WERI-Rb-1 (cell line): ENCODE data around the gene TOMM22.
A peak's percentile ranks its signal among the peaks of the same experiment; 100 is the strongest.

ENCODE experiments used
- DNase-seq: peaks from one replicate; pipeline ENCODE4 v3.0.0-alpha.2; 2020
- H3K27ac ChIP-seq: fragments of 250-450 bp; sonication (Bioruptor Pico); 2 replicates; pipeline ENCODE4 v1.5.1; 2020; ENCODE audit warnings: mild to moderate bottlenecking, moderate library complexity
- H3K27me3 ChIP-seq: fragments of 250-450 bp; sonication (Bioruptor Pico); 2 replicates; pipeline ENCODE4 v1.5.1; 2021; ENCODE audit warnings: mild to moderate bottlenecking, low read depth, moderate library complexity; ENCODE audit not compliant: insufficient read depth, severe bottlenecking
- H3K36me3 ChIP-seq: fragments of 250-450 bp; sonication (Bioruptor Pico); 2 replicates; pipeline ENCODE4 v1.5.1; 2020; ENCODE audit warnings: mild to moderate bottlenecking, moderate library complexity
- H3K4me3 ChIP-seq: 2 replicates; pipeline ENCODE4 v1.5.1; 2011; ENCODE audit warnings: low read depth, mild to moderate bottlenecking, control low read depth, low read length
- H3K9me3 ChIP-seq: fragments of 250-450 bp; sonication (Bioruptor Pico); 2 replicates; pipeline ENCODE4 v1.5.1; 2021; ENCODE audit warnings: mild to moderate bottlenecking, moderate library complexity; ENCODE audit not compliant: severe bottlenecking
- CTCF ChIP-seq: IDR thresholded peaks from 2 replicates; pipeline ENCODE4 v1.5.1; 2011; ENCODE audit warnings: low read depth, mild to moderate bottlenecking, control low read depth, inconsistent platforms, low read length

Gene TOMM22

GRCh38 chr22:38700789-38701628 lies 19.3 kb downstream of the TOMM22 start, which contains the start of gene JOSD1:
Gene JOSD1, minus strand, starts transcription at chr22:38700943. Its CDS starts 956 bp downstream, at chr22:38699987.
- peaks cover 30% of the 10 kb centered on the region for H3K36me3 ChIP-seq
- H3K9me3 ChIP-seq, result no peaks in the 10 kb centered on the region
- no peaks in the 10 kb centered on the region for H3K27me3 ChIP-seq
- DNase-seq, result peak; percentile 94
- peak within 1 kb of the TSS; percentile 73 for H3K4me3 ChIP-seq
- TF ChIP-seq CTCF, result no peak
- H3K27ac ChIP-seq, result peak within 1 kb of the TSS; percentile 90

- no peaks in the 10 kb centered on the region for H3K27me3 ChIP-seq
- peaks cover 30% of the 10 kb centered on the region for H3K36me3 ChIP-seq
- no peak for DNase-seq
- peak overlapping the region; percentile 31 for H3K4me3 ChIP-seq
- H3K9me3 ChIP-seq, result no peaks in the 10 kb centered on the region
- peak overlapping the region; percentile 90 for H3K27ac ChIP-seq
- no peak for TF ChIP-seq CTCF
These were observed 23.0 kb downstream of the TOMM22 start for GRCh38 chr22:38704654-38705234.

DNA sequence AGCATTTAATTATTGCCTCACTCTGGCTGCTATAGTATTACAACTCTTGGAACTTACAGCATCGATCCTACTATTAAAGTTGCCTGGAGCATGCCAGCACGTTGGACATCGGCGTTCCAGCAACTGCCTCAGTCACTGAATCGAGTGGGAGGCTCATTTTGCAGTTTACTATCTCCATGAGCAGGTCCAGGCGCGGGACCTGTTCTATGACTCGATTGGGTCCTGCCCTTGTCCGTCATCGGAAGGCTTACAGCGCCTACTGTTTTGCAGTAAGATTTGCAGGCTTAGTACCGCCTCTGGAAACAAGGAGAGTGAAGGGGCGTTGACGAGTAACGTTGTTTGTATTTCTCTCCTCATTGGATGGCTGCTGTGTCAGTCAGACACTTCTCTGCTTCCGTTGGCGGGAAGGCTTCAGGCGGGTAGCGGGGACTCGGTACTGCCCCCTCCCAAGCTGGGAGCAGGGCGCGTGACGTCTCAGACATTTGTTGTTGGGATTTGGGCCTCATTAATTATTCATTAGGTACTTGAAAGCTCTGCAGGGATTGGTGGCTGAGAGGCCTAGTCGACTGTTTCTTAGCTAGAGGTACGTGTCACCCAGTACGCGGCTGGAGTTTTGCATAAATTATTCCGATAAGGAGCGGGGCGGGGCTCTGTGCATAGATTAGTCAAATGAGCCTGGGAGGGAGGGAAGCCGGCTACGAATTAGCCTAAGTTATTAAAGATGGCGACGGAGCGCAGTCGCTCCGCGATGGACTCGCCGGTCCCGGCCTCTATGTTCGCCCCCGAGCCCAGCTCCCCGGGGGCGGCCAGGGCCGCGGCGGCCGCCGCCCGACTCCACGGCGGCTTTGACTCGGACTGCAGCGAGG lies 23.7 kb downstream of the TOMM22 start, which contains the start of gene GTPBP1:
Gene GTPBP1 (plus strand): TSS at position 710 of the 866 bp plus-strand sequence. CDS start 12 bp downstream, at position 722.
- Histone ChIP-seq H3K27me3 (no peaks in the 10 kb centered on the region), H3K9me3 (no peaks in the 10 kb centered on the region), H3K36me3 (peaks cover 37% of the 10 kb centered on the region), H3K4me3 (peak within 1 kb of the TSS; percentile 81), H3K27ac (peak within 1 kb of the TSS; percentile 94)
- DNase-seq, result peak; percentile 99
- 0 out of 2 replicates have a peak, but pooled peaks have one; percentile 5 for TF ChIP-seq CTCF

- no peak for TF ChIP-seq CTCF
These were observed 24.5 kb downstream of the TOMM22 start for GRCh38 chr22:38706101-38706900.

GRCh38 chr22:38706901-38707195 lies 25.1 kb downstream of the TOMM22 start:
- peaks cover 47% of the 10 kb centered on the region for H3K36me3 ChIP-seq
- peak overlapping the region; percentile 94 for H3K27ac ChIP-seq
- no peak for TF ChIP-seq CTCF
- no peaks in the 10 kb centered on the region for H3K9me3 ChIP-seq
- DNase-seq, result no peak
- peak overlapping the region; percentile 81 for H3K4me3 ChIP-seq
- H3K27me3 ChIP-seq, result no peaks in the 10 kb centered on the region

More at GRCh38 chr22:38706101-38706900, 24.5 kb downstream of the TOMM22 start:
- H3K36me3 ChIP-seq, result peaks cover 43% of the 10 kb centered on the region
- no peaks in the 10 kb centered on the region for H3K9me3 ChIP-seq
- H3K27me3 ChIP-seq, result no peaks in the 10 kb centered on the region
- peak overlapping the region; percentile 81 for H3K4me3 ChIP-seq
- DNase-seq, result peak; percentile 29
- H3K27ac ChIP-seq, result peak overlapping the region; percentile 94
